ENCODE measurements around the gene PTK6.

The PTK6 gene

DNA sequence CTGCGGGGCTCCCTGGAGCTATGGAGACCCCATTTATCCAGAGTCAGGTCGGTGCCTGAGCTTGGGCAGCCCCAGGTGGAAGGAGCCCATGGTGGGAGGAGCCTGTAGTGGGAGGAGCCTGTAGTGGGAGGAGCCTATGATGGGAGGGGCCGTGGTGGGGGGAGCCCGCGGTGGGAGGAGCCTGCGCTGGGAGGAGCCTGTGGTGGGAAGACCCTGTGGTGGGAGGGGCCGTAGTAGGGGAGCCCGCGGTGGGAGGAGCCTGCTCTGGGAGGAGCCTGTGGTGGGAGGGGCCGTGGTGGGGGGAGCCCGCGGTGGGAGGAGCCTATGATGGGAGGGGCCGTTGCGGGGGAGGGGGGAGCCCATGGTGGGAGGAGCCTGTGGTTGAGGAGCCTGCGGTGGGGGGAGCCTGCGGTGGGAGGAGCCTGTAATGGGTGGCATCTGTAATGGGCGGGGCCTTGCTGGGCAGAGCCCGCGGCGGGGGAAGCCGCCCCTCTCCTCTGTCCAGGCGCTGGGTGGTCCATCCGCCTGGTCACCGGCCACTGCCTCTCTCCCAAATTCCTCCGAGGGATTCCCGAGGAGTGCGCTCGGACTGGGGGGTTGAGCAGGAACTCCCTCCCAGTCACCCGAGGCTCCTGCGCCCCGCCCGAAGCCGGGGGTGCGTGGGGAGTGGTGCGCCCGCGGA, 16.2 kb upstream of the PTK6 start:
- no peak overlapping the region for H3K27ac ChIP-seq (ENCODE audit: low read depth, low read length, poor library complexity, severe bottlenecking)
- TF ChIP-seq EZH2 (IDR thresholded peaks at IDR 0.05; ENCODE audit: borderline replicate concordance, low read length) = no peak
- no peak for TF ChIP-seq CTCF (IDR thresholded peaks at IDR 0.05; ENCODE audit: low read length)
- no peaks in the 10 kb centered on the region for H4K20me1 ChIP-seq (ENCODE audit: insufficient read depth, low read length)
- H3K4me1 ChIP-seq (ENCODE audit: insufficient read depth, low read length, severe bottlenecking) = peaks cover 18% of the 10 kb centered on the region
- H3K9me3 ChIP-seq (ENCODE audit: low read length) = no peaks in the 10 kb centered on the region
- no peak overlapping the region for H3K9ac ChIP-seq (ENCODE audit: low read length)
- H3K27me3 ChIP-seq (ENCODE audit: insufficient read depth, low read length) = peaks cover 15% of the 10 kb centered on the region; the same call in 1 of the 2 replicates
- H2AFZ ChIP-seq (ENCODE audit: low read length) = no peak overlapping the region
- H3K9me2 ChIP-seq (ENCODE audit: low read depth, low read length) = no peaks in the 10 kb centered on the region
- H3K4me2 ChIP-seq (ENCODE audit: low read length) = peak overlapping the region; percentile 61
- 0 out of 2 replicates have a peak, but pooled peaks cover 5% of the 10 kb centered on the region for H3F3A ChIP-seq (ENCODE audit: insufficient read depth, low read length)
- peak overlapping the region; percentile 48 for H3K4me3 ChIP-seq (ENCODE audit: low read depth, low read length, poor library complexity, severe bottlenecking)
- H3K79me2 ChIP-seq (ENCODE audit: insufficient read depth, low read length) = no peaks in the 10 kb centered on the region
- H3K36me3 ChIP-seq (ENCODE audit: insufficient read depth, low read length) = no peaks in the 10 kb centered on the region

DNA sequence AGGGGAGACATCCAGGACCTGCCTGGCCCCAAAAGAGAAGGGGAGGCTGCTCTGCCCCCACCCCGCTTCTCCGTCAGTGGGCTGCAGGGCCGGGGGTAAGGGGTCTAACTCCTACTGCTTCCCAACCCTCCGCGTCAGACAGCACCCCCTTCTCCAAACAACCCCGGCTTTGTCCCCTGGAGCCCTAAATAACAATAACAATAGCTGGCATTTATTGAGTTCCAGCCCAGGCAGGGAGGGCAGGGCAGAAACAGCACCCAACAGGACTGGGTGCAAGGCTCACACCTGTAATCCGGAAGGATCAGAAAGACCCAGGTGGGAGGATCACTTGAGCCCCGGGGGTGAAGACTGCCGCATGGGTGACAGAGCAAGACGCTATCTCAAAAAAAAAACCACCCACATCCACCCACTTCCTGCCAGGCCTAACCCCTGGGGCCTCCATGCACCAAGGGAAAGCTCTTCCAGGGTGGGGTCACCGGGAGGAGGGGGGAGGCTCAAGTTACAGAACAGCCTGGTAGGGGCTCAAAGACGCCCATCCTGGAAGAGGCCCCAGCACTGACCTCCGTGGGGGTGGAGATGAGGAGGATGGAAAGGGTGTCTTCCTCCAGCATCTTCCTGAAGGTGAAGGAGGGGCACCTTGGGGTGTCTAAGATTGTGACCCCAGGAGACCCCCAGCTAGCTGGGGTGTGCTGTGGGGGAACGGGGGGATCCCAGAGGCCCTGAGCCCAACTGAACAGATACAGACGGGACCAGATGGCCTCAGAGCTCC, 15.5 kb upstream of the PTK6 start:
- Histone ChIP-seq H3K4me2 (ENCODE audit: low read length) (no peak overlapping the region), H3K9ac (ENCODE audit: low read length) (no peak overlapping the region), H3K9me2 (ENCODE audit: low read depth, low read length) (no peaks in the 10 kb centered on the region), H3K4me3 (ENCODE audit: low read depth, low read length, poor library complexity, severe bottlenecking) (no peak overlapping the region), H3K9me3 (ENCODE audit: low read length) (no peaks in the 10 kb centered on the region), H3K36me3 (ENCODE audit: insufficient read depth, low read length) (no peaks in the 10 kb centered on the region), H3K4me1 (ENCODE audit: insufficient read depth, low read length, severe bottlenecking) (peaks cover 18% of the 10 kb centered on the region), H3K27me3 (ENCODE audit: insufficient read depth, low read length) (peaks cover 15% of the 10 kb centered on the region; the same call in 1 of the 2 replicates), H3F3A (ENCODE audit: insufficient read depth, low read length) (0 out of 2 replicates have a peak, but pooled peaks cover 5% of the 10 kb centered on the region), H3K79me2 (ENCODE audit: insufficient read depth, low read length) (no peaks in the 10 kb centered on the region), H4K20me1 (ENCODE audit: insufficient read depth, low read length) (no peaks in the 10 kb centered on the region), H3K27ac (ENCODE audit: low read depth, low read length, poor library complexity, severe bottlenecking) (no peak overlapping the region), H2AFZ (ENCODE audit: low read length) (no peak overlapping the region)
- no peak for TF ChIP-seq EZH2 (IDR thresholded peaks at IDR 0.05; ENCODE audit: borderline replicate concordance, low read length)

DNA sequence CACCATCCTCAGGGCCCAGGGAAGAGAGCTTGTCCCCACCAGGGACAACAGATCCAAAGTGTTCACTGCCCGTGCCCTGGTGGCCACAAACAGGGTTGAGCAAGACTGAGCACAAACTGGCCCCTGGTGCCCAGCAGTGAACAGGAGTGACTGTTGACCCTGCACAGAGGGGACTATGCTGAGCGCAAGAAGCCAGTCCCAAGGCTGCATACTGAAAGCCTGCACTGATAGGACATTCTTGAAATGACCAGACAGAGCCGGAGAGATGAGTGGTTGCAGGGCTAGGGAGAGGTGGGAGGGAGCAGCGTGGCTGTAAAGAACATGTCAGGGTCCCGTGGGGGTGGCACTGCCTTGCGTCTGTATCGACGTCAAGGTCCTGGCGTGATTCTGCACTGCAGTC, 13.9 kb upstream of the PTK6 start:
- Histone ChIP-seq H3K27ac (ENCODE audit: low read depth, low read length, poor library complexity, severe bottlenecking) (no peak overlapping the region), H2AFZ (ENCODE audit: low read length) (no peak overlapping the region), H4K20me1 (ENCODE audit: insufficient read depth, low read length) (no peaks in the 10 kb centered on the region), H3K9ac (ENCODE audit: low read length) (no peak overlapping the region), H3K9me2 (ENCODE audit: low read depth, low read length) (no peaks in the 10 kb centered on the region), H3K4me1 (ENCODE audit: insufficient read depth, low read length, severe bottlenecking) (peaks cover 18% of the 10 kb centered on the region), H3K4me2 (ENCODE audit: low read length) (no peak overlapping the region), H3F3A (ENCODE audit: insufficient read depth, low read length) (0 out of 2 replicates have a peak, but pooled peaks cover 5% of the 10 kb centered on the region), H3K27me3 (ENCODE audit: insufficient read depth, low read length) (peaks cover 12% of the 10 kb centered on the region; the same call in 1 of the 2 replicates), H3K9me3 (ENCODE audit: low read length) (no peaks in the 10 kb centered on the region), H3K4me3 (ENCODE audit: low read depth, low read length, poor library complexity, severe bottlenecking) (no peak overlapping the region), H3K79me2 (ENCODE audit: insufficient read depth, low read length) (no peaks in the 10 kb centered on the region), H3K36me3 (ENCODE audit: insufficient read depth, low read length) (no peaks in the 10 kb centered on the region)
- TF ChIP-seq EZH2 (IDR thresholded peaks at IDR 0.05; ENCODE audit: borderline replicate concordance, low read length) = no peak
- TF ChIP-seq CTCF (IDR thresholded peaks at IDR 0.05; ENCODE audit: low read length) = no peak
